HEK293 (cell line): ENCODE results near the gene SPATA33.

ENCODE experiments used
- FEZF1 ChIP-seq: fragments of 450-650 bp; formaldehyde crosslinking; IDR thresholded peaks from 2 replicates; pipeline ENCODE4 v1.5.1; 2016; ENCODE audit warnings: missing biosample characterization, missing genetic modification characterization
- RBAK ChIP-seq: fragments of 450-650 bp; formaldehyde crosslinking; IDR thresholded peaks from 2 replicates; pipeline ENCODE4 v1.5.1; 2016; ENCODE audit warnings: missing biosample characterization, missing genetic modification characterization
- SP2 ChIP-seq: fragments of 450-650 bp; formaldehyde crosslinking; IDR thresholded peaks from 2 replicates; pipeline ENCODE4 v1.5.1; 2016; ENCODE audit warnings: missing biosample characterization, missing genetic modification characterization
- ZBTB17 ChIP-seq: fragments of 450-650 bp; formaldehyde crosslinking; IDR thresholded peaks from 2 replicates; pipeline ENCODE4 v1.5.1; 2016; ENCODE audit warnings: missing biosample characterization, missing genetic modification characterization
- ZNF223 ChIP-seq: fragments of 450-650 bp; formaldehyde crosslinking; IDR thresholded peaks from 2 replicates; pipeline ENCODE4 v1.5.1; 2016; ENCODE audit warnings: missing biosample characterization, missing genetic modification characterization
- ZNF311 ChIP-seq: fragments of 450-650 bp; formaldehyde crosslinking; IDR thresholded peaks from 2 replicates; pipeline ENCODE4 v1.5.1; 2017; ENCODE audit warnings: missing biosample characterization, missing genetic modification characterization, borderline replicate concordance
- ZNF501 ChIP-seq: fragments of 450-650 bp; formaldehyde crosslinking; IDR thresholded peaks from 2 replicates; pipeline ENCODE4 v1.5.1; 2016; ENCODE audit warnings: missing biosample characterization, missing genetic modification characterization
- ZNF521 ChIP-seq: fragments of 450-650 bp; formaldehyde crosslinking; IDR thresholded peaks from 2 replicates; pipeline ENCODE4 v1.5.1; 2017; ENCODE audit warnings: missing biosample characterization, mild to moderate bottlenecking, missing genetic modification characterization
- ZNF670 ChIP-seq: fragments of 450-650 bp; formaldehyde crosslinking; IDR thresholded peaks from 2 replicates; pipeline ENCODE4 v1.5.1; 2016; ENCODE audit warnings: missing biosample characterization, missing genetic modification characterization, low read depth
- TF ChIP-seq, protein P1 (sequence below): sonication (generic); formaldehyde crosslinking; IDR thresholded peaks from 2 replicates; pipeline ENCODE4 v1.8.1; 2022; ENCODE audit warnings: mild to moderate bottlenecking, moderate library complexity, missing genetic modification reagents
- TF ChIP-seq, protein P2 (sequence below): fragments of 450-650 bp; formaldehyde crosslinking; IDR thresholded peaks from 2 replicates; pipeline ENCODE4 v1.5.1; 2016; ENCODE audit warnings: missing biosample characterization, missing genetic modification characterization
- TF ChIP-seq, protein P3 (sequence below): fragments of 450-650 bp; formaldehyde crosslinking; IDR thresholded peaks from 2 replicates; pipeline ENCODE4 v1.5.1; 2016; ENCODE audit warnings: missing biosample characterization, missing genetic modification characterization
- TF ChIP-seq, protein P4 (sequence below): fragments of 450-650 bp; formaldehyde crosslinking; IDR thresholded peaks from 2 replicates; pipeline ENCODE4 v1.5.1; 2016; ENCODE audit warnings: missing biosample characterization, missing genetic modification characterization

DNA sequence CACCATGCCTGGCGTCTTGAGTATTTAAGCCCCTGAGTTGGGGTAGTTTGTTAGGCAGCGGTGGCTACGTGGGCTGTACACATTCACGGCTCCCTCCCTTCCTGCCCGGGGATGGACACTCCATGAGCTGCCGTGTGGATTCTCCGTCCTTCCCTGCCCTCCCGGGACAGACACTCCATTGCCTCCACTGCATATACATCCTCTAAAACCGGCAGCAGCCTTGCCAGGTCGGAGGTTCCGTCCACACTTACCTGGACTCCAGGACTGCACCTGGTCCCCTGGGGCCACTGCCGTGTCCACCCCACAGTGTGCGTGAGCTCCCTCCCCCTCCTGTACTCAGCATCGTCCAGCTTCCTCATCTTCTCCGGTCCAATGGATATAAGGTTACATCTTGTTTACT lies 47.4 kb downstream of the SPATA33 start:
- TF ChIP-seq ZNF670 (tag by site-specific recombination), result no peak
- no peak for TF ChIP-seq ZNF521 (tag by site-specific recombination)
- TF ChIP-seq, protein P1, sequence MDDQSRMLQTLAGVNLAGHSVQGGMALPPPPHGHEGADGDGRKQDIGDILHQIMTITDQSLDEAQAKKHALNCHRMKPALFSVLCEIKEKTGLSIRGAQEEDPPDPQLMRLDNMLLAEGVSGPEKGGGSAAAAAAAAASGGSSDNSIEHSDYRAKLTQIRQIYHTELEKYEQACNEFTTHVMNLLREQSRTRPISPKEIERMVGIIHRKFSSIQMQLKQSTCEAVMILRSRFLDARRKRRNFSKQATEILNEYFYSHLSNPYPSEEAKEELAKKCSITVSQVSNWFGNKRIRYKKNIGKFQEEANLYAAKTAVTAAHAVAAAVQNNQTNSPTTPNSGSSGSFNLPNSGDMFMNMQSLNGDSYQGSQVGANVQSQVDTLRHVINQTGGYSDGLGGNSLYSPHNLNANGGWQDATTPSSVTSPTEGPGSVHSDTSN (CRISPR knock-in tag), result no peak
- TF ChIP-seq ZBTB17 (tag by site-specific recombination), result no peak
- TF ChIP-seq SP2 (tag by site-specific recombination), result no peak
- TF ChIP-seq, protein P2, sequence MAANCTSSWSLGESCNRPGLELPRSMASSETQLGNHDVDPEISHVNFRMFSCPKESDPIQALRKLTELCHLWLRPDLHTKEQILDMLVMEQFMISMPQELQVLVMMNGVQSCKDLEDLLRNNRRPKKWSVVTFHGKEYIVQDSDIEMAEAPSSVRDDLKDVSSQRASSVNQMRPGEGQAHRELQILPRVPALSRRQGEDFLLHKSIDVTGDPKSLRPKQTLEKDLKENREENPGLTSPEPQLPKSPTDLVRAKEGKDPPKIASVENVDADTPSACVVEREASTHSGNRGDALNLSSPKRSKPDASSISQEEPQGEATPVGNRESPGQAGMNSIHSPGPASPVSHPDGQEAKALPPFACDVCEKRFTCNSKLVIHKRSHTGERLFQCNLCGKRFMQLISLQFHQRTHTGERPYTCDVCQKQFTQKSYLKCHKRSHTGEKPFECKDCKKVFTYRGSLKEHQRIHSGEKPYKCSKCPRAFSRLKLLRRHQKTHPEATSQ (tag by site-specific recombination), result no peak
- TF ChIP-seq ZNF311 (tag by site-specific recombination), result no peak
- no peak for TF ChIP-seq ZNF223 (tag by site-specific recombination)
- TF ChIP-seq FEZF1 (tag by site-specific recombination), result no peak
- TF ChIP-seq, protein P3, sequence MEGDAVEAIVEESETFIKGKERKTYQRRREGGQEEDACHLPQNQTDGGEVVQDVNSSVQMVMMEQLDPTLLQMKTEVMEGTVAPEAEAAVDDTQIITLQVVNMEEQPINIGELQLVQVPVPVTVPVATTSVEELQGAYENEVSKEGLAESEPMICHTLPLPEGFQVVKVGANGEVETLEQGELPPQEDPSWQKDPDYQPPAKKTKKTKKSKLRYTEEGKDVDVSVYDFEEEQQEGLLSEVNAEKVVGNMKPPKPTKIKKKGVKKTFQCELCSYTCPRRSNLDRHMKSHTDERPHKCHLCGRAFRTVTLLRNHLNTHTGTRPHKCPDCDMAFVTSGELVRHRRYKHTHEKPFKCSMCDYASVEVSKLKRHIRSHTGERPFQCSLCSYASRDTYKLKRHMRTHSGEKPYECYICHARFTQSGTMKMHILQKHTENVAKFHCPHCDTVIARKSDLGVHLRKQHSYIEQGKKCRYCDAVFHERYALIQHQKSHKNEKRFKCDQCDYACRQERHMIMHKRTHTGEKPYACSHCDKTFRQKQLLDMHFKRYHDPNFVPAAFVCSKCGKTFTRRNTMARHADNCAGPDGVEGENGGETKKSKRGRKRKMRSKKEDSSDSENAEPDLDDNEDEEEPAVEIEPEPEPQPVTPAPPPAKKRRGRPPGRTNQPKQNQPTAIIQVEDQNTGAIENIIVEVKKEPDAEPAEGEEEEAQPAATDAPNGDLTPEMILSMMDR (tag by site-specific recombination), result no peak
- no peak for TF ChIP-seq RBAK
- TF ChIP-seq, protein P4, sequence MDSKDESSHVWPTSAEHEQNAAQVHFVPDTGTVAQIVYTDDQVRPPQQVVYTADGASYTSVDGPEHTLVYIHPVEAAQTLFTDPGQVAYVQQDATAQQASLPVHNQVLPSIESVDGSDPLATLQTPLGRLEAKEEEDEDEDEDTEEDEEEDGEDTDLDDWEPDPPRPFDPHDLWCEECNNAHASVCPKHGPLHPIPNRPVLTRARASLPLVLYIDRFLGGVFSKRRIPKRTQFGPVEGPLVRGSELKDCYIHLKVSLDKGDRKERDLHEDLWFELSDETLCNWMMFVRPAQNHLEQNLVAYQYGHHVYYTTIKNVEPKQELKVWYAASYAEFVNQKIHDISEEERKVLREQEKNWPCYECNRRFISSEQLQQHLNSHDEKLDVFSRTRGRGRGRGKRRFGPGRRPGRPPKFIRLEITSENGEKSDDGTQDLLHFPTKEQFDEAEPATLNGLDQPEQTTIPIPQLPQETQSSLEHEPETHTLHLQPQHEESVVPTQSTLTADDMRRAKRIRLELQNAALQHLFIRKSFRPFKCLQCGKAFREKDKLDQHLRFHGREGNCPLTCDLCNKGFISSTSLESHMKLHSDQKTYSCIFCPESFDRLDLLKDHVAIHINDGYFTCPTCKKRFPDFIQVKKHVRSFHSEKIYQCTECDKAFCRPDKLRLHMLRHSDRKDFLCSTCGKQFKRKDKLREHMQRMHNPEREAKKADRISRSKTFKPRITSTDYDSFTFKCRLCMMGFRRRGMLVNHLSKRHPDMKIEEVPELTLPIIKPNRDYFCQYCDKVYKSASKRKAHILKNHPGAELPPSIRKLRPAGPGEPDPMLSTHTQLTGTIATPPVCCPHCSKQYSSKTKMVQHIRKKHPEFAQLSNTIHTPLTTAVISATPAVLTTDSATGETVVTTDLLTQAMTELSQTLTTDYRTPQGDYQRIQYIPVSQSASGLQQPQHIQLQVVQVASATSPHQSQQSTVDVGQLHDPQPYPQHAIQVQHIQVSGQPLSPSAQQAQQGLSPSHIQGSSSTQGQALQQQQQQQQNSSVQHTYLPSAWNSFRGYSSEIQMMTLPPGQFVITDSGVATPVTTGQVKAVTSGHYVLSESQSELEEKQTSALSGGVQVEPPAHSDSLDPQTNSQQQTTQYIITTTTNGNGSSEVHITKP, result no peak
- no peak for TF ChIP-seq ZNF501 (tag by site-specific recombination)
